ENCODE results near the gene ATF7IP.
A peak's percentile ranks its signal among the peaks of the same experiment; 100 is the strongest.
"Not testable (repeated sequence)": the region's sequence is repeated elsewhere in the genome, so short reads cannot be mapped to it uniquely, and the experiment has no call there.

ATF7IP gene

DNA sequence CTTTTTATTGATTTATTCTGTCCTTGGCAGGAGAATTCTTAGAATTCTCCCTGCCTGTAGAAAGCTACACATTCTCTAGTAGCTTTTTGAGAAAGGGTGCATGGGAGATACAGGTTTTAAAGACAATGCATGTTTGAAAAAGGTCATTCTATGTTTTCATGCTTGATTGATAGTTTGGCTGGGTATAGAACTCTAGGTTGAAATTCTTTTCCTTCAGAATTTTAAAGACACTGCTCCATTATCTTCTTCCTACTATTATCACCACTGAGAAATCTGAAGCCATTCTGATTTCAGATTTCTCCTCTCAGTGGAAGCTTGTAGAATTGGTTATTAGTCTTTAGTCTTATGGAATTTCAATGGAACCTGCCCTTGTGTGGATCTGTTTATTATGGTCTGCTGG lies 14.0 kb downstream of the ATF7IP start:
- no peak for DNase-seq (ENCODE audit: low spot score)

DNA sequence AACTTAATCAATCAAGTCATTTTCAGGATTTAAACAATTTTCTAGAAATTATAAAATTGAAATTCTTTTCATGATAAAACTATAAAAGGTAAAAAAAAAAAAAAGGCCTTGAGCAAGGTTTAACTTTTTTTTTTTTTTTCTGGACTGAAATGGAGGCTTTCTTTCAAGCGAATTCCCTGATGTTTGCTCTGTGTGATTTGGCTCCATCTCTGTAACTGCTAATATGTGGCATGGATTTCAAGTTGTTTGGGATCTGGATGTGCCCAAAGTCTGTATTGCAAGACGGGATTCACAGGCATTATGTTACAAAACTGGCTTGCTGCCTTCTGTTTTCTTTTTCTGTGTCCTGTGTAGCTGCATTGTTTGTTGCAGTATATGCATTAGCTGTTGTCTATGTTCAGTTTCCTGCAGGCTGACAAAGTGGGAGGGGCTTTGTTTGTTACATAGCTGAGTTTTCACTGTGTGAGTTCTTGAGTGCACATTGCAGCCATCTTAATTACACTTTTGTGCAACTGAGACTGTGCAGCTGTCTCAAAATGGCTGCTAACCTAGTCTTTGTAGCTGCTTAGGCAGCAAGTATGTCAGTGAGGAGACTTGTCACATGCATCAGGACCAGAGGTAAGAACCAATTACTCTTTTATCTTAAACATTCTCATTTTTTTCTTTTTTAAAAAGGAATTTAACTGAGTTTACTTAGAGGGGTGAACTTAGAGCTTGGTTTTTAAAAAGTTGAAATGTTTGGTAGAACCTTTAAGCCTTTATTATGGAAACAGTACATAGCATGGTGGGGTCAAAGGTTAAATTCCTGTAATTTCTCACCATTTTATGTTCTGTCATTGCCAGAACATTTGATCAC lies 19.5 kb downstream of the ATF7IP start:
- DNase-seq (ENCODE audit: low spot score): peak; percentile 91

DNA sequence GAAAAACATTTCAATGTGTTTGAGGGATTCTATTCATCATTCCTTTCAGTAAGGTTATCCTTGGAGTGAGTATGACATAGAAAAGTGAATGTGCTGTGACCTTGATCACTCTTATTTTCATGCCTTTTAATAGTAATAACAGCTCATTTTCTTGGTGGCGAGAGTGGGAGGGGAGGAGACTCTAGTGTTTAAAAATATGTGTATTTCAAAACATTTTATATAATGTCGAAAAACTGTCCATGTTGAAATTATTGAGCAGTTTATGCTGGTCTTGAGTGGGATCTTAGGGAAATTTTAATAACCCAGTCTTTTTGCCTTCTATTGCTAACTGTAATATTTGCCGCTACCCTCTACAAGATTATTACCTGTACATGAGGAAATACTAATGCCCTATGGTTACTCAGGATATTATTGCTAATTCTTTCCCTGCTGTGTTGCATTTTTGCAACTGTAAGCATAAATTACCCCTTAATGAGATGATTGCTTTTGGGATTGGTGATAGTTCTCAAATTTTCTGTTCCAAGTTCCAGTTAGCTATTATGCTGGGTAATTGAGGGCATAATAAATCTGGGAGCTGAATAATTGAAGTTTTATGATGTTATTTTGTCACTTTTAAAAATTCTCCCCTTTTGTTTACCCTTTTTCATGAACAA lies 21.9 kb downstream of the ATF7IP start:
- DNase-seq (ENCODE audit: low spot score): no peak

- no peak for DNase-seq (ENCODE audit: low spot score)
Observed at GRCh38 chr12:14390449-14390848, 25.0 kb downstream of the ATF7IP start.

DNA sequence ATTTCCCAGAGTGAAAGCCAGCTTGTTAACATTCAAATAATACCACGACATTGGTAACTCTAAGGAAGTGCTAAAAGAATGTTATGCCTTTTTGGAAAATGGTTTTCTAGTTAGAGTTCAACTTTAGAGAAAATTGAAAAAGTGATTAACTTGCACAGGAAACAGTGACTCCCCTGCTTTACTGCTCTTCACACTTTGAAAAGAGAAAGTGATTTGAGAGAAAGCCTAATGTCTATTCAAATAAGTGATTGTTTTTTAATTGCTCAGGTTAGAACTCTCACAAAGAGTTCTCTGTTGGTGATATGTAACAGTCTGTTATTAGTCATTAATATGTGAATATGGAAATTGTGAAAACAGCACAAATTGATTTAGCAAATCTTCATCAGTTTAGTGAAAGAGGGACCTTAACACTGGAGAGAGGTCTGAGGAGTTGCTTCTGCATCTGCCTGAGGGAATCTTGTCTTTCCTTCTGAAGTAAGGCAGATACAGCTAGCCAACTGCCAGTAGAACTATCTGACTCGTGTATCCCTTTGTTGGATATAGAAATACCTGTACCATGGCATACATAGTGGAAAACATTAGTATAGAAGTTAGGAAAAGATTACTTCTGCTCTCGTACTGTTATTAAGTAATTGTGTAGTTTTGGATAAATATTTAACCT lies 25.5 kb downstream of the ATF7IP start:
- DNase-seq (ENCODE audit: low spot score): peak; percentile 35

DNA sequence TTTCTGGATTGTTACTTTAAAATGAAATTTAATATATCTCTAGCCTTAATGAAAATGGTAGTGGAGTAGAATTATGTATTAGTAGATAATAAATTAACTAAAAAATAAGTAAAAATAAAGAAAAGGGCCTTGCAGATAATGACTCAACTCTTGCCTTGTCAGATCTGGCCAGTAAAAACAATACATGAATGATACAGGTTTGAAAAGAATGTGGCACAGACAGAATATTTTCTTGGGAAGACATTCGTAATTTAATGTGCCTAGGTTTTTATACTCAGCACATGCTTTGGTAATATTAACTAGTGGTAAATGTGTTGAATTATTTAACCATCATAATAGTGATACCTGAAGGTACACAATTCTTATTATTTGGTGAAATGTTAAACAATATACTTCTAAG lies 28.3 kb downstream of the ATF7IP start:
- no peak for DNase-seq (ENCODE audit: low spot score)

DNA sequence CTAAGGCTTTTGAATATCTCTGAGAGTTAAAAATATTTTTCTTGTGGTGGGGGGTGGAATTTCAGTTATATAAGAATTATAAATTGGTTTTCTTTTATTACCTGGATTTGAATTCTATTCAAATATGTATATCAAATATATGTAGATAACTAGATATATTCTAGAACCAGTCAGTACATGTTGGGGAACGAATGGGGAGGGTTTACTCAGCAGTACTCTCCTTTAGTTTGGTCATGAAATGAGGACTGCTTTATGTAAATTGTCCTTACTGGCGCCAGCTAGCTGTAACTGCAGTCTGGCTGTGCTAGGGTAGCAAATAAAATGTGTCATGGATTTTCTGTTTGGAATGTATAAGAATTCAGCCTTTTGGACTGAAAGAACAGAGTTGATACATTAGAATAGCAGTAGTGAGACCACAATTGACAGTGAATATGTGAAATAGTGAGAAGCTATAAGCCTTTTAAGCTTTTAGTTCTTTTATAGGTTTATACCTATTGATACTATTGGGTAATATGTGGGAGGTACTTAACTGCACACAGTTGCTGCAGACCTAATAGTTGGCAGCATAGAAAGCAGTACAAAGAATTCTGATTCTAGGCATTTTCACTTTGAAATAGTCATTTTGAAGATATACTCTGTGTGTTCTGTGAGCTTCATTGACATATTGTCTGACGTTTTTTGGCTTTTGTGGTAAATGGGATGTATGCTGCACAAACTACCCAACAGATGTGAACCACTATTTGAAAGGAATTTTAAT lies 29.0 kb downstream of the ATF7IP start:
- peak; percentile 77 for DNase-seq (ENCODE audit: low spot score)

GRCh38 chr12:14395074-14395778 lies 29.7 kb downstream of the ATF7IP start:
- DNase-seq (ENCODE audit: low spot score): no peak

DNA sequence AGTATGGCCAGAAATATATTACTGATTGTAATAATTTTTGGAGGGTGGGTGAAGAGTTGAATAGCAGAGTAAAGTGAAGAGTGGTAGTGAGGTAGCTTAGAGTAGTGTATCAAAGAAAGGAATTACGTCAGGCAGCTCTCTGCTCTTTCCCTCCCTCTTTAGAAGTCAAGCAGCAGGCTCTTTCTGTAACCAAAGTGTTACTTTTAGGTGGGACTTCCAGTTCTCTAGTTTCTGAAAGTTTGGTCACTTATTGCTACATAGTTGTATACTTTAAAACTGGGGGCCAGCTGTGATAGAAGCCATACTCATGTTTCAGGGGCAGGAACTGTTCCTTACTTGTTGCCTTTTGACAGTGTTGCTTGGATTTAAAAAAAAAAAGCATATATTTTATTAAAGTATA lies 30.6 kb downstream of the ATF7IP start:
- DNase-seq (ENCODE audit: low spot score): peak; percentile 55

DNA sequence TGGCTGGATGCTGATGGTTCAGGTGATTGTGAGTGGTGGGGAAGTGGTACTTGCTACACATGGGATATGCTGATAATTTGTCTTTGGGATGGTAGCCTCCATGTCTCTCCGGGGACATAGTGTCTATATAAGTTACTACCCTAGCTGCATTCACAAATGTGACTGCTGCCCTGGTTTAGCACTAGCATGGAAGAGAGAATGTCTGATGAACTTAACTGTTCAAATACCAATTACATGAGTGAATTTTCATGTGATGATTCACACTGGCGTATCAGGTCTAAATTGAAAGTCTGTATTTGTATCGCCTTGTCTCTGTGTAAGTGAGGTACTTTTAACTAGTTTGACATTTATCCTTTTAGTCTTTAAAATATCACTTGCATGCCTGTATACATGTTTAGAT lies 34.4 kb downstream of the ATF7IP start:
- peak; percentile 47 for DNase-seq (ENCODE audit: low spot score)

DNA sequence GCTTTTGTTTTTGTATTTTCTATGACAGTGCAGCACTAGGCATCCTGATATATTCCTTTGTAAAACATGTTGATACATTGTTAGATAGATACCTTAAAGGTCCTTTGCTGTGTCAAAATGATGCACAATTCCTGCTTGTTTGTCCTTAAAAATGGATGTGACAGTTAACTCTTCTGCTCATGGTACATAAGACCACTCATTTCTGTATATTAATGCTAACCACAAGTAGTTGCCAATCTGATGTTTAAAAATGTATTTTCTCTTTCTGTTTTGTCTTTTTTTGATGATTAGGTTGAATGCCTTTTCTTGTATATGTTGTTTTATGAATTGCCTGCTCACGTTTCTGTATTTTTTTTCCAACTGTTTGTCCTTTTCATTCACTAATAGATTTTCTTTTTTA lies 35.1 kb downstream of the ATF7IP start:
- peak; percentile 47 for DNase-seq (ENCODE audit: low spot score)

DNA sequence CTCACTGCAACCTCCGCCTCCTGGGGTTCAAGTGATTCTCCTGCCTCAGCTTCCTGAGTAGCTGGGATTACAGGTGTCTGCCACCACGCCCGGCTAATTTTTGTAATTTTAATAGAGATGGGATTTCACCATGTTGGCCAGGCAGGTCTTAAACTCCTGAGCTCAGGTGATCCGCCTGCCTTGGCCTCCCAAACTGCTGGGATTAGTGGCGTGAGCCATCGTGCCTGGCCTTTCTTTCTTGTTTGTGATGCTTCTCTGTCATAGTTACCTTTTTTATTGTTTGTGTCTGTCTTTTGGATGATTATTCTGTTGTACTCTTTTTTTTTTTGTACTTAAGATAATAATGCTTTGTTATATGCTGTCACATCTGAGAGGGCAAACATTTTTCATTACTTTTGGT lies 35.8 kb downstream of the ATF7IP start:
- not testable (repeated sequence) for DNase-seq (ENCODE audit: low spot score)

GRCh38 chr12:14402697-14403096 lies 37.2 kb downstream of the ATF7IP start:
- no peak for DNase-seq (ENCODE audit: low spot score)

DNA sequence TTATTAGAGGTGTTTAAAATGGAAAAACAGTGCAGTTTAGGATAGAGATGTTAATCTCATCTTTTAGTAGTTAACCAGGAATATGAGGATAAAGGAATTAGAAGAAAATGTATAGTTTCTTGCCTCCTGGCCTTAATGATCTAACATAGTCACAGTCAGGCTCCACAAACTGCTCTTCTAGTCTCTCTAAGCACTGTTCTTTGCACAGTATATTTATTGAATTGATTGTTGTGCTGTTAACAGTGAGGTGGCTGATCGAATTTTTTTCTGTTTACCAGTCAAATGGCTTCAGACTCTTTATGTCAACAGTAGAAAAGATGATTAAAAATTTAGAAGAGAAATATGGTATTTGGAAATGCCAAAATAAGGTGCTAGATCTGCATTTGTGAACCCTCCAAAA lies 37.8 kb downstream of the ATF7IP start:
- no peak for DNase-seq (ENCODE audit: low spot score)

DNA sequence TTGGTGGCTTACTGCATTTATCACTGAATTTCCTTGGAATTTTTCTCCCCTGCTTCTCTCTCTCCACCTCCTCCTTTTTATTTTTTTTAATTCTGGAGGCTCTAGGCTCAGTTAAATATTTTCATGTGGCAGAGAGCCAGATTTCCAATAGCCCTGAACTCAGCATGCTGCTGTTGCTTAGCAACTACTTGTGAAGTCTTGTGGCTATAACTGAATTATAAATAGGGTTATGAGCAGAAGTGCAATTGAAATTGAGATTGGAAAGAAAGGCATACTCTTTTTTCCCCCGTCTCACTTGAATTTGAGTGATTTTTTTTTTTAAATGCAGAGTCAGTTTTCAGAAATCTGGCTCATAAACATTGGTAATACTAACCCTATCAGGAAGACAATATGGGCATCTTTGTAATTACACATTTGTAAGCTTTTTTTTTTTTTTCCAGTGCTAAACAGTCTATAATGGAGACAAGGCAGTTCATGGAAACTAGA lies 38.3 kb downstream of the ATF7IP start:
- no peak for DNase-seq (ENCODE audit: low spot score)

DNA sequence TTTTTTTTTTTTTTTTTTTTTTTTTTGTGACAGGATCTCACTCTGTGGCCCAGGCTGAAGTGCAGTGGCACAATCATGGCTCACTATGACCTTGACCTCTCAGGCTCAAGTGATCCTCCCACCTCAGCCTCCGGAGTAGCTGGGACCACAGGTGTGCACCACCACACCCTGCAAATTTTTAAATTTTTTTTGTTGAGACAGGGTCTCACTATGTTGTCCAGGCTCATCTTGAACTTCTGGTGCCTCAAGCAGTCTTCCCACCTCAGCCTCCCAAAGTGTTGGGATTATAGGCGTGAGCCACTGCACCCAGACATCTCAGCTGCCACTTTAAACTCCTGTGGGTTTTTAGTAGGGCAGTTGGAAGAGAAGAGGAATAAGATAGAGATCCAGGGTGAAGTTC lies 39.9 kb downstream of the ATF7IP start:
- not testable (repeated sequence) for DNase-seq (ENCODE audit: low spot score)

- DNase-seq (ENCODE audit: low spot score): no peak
Observed at GRCh38 chr12:14408208-14408607, 42.7 kb downstream of the ATF7IP start.

DNA sequence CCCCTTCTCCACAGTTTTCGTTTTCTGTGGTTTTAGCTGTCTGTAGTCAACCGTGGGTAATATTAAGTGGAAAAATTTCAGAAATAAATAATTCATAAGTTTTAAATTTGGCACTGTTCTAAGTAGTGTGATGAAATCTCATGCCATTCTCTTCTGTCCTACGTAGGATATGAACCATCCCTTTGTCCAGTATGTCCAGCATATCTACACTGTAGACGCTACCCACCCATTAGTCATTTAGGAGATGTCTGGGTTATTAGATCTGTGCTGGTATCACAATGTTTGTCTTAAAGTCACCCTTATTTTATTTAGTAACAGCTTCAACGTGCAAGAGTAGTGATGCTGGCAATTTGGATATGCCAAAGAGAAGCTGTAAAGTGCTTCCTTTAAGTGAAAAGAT lies 44.7 kb downstream of the ATF7IP start:
- no peak for DNase-seq (ENCODE audit: low spot score)

DNA sequence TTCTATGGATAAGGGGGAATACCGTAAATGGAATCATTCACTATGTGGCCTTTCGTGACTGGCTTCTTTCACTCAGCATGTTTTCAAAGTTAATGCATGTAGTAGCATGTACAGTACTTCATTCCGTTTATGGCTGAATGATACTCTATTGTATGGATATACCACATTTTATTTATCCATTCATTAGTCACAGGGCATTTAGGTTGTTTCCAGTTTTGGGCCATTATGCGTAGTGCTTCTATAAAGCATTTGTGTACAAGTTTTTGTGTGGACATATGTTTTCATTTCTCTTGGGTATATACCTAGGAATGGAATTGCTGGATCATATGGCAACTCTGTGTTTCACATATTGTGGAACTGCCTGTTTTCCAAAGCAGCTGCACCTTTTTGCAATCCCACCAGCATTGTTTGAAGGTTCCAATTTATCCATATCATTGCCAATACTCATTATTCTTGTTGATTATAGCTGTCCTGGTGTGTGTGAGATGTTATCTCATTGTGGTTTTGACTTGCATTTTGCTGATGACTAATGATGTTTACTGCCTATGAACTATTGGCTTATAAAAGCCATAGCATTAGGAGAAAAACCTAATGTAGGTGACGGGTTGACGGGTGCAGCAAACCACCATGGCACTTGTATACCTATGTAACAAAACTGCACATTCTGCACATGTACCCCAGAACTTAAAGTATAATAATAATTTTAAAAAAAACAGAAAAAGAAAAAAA lies 45.5 kb downstream of the ATF7IP start:
- peak; percentile 58 for DNase-seq (ENCODE audit: low spot score)

DNA sequence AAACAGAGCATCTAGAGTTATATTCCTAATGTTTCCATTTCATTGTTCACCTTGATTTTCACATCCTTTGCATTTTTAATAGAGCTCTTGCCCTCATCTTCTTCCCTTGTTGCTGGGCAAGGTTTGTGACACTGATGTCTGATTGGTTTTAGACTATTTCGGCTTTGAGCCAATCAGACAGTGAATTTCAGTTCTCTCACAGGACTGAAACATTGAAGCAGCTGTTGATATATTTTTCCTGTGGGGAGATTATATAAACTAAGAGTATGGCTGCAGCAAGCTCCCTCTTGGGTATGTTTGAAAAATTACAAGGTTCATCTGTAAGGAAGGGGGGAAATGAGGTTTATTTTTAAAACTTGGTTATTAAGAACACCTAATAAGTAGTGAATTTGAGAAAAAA lies 51.2 kb downstream of the ATF7IP start:
- peak; percentile 30 for DNase-seq (ENCODE audit: low spot score)

DNA sequence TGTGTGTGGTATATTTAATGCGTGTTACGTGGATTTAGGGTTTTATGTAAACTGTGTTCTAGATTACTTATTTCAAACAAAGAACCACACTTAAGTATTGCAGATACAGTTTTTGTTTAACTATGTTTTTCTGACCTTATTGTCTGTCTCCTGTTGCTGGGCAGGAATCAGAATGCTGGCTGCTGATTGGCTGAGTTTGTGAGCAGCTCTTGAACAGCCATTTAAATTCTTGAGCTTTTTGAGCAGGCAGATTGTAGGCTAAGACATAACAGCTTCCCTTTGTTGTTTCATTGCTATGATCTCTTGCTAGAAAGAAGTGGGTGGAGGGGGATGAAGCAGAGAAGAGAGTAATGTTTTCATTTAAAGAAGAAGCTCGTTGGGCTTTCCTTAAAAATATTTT lies 52.2 kb downstream of the ATF7IP start:
- DNase-seq (ENCODE audit: low spot score): peak; percentile 43
